Fibroblast of lung (primary cell): ENCODE data around the gene KNG1.

ENCODE experiments used
- EZH2 ChIP-seq: IDR thresholded peaks from 2 replicates; pipeline ENCODE4 v1.5.1; 2012; ENCODE audit warnings: low read length, control low read depth, mild to moderate bottlenecking; ENCODE audit errors: missing control alignments
- TF ChIP-seq, protein P1 (sequence below), 2 donors: IDR thresholded peaks in 1 of 2; conservative IDR thresholded peaks in 1 of 2; 1 replicate in 1 of 2; 2 replicates in 1 of 2; pipeline ENCODE4 v1.5.1; 2011 to 2012; ENCODE audit warnings: low read length in 2 of 2, control low read depth in 1 of 2, inconsistent platforms in 1 of 2, low read depth in 1 of 2, mild to moderate bottlenecking in 1 of 2

DNA sequence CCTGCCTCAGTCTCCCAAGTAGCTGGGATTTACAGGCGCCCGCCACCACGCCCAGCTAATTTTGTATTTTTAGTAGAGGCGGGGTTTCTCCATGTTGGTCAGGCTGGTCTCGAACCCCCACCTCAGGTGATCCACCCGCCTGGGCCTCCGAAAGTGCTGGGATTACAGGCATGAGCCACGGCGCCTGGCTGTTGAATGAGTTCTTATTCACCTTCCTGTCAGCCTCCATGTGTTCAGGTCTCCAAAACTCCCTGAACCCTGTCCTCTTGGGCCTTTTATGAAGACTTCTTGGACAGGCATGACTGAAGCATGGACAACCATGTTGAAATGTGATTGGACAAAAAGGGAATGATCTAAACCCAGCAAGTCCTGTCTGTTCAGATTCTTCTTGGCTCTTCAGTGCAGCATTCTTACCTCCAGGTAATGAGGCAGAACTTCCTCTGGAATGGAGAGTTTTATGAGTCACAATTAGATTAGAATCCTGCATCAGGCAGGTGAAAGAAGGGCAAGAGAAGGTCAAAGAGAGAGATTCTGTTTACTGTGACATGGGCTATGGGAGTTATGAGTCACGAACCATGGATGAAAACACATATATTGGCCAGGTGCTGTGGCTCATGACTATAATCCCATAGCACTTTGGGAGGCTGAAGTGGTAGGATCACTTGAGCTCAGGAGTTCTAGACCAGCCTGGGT, 43.1 kb downstream of the KNG1 start:
- TF ChIP-seq, protein P1, sequence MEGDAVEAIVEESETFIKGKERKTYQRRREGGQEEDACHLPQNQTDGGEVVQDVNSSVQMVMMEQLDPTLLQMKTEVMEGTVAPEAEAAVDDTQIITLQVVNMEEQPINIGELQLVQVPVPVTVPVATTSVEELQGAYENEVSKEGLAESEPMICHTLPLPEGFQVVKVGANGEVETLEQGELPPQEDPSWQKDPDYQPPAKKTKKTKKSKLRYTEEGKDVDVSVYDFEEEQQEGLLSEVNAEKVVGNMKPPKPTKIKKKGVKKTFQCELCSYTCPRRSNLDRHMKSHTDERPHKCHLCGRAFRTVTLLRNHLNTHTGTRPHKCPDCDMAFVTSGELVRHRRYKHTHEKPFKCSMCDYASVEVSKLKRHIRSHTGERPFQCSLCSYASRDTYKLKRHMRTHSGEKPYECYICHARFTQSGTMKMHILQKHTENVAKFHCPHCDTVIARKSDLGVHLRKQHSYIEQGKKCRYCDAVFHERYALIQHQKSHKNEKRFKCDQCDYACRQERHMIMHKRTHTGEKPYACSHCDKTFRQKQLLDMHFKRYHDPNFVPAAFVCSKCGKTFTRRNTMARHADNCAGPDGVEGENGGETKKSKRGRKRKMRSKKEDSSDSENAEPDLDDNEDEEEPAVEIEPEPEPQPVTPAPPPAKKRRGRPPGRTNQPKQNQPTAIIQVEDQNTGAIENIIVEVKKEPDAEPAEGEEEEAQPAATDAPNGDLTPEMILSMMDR (conservative IDR thresholded peaks at IDR 0.05 in 1 of 2, IDR thresholded peaks at IDR 0.05 in 1 of 2; ENCODE audit: low read depth in 1 of 2, low read length in 2 of 2): no peak
- TF ChIP-seq EZH2: no peak
